Measurements from ENCODE around the gene EIF5A2.

GRCh38 chr3:170949211-170949610 lies 40.8 kb upstream of the EIF5A2 start:
- TF ChIP-seq CTCF (conservative IDR thresholded peaks at IDR 0.05; ENCODE audit: low read length) (no peak), EZH2phosphoT487 (IDR thresholded peaks at IDR 0.05; ENCODE audit: borderline replicate concordance) (no peak)
